GM18508 (cell line): ENCODE measurements around the gene CFAP43.

Experiments
- ATAC-seq: cut with Tn5 transposase; IDR thresholded peaks from one replicate; pipeline ENCODE4 v1.9.1; 2021; ENCODE audit warnings: moderate number of reproducible peaks; ENCODE audit not compliant: insufficient read depth, unreplicated experiment

The CFAP43 gene, protein sequence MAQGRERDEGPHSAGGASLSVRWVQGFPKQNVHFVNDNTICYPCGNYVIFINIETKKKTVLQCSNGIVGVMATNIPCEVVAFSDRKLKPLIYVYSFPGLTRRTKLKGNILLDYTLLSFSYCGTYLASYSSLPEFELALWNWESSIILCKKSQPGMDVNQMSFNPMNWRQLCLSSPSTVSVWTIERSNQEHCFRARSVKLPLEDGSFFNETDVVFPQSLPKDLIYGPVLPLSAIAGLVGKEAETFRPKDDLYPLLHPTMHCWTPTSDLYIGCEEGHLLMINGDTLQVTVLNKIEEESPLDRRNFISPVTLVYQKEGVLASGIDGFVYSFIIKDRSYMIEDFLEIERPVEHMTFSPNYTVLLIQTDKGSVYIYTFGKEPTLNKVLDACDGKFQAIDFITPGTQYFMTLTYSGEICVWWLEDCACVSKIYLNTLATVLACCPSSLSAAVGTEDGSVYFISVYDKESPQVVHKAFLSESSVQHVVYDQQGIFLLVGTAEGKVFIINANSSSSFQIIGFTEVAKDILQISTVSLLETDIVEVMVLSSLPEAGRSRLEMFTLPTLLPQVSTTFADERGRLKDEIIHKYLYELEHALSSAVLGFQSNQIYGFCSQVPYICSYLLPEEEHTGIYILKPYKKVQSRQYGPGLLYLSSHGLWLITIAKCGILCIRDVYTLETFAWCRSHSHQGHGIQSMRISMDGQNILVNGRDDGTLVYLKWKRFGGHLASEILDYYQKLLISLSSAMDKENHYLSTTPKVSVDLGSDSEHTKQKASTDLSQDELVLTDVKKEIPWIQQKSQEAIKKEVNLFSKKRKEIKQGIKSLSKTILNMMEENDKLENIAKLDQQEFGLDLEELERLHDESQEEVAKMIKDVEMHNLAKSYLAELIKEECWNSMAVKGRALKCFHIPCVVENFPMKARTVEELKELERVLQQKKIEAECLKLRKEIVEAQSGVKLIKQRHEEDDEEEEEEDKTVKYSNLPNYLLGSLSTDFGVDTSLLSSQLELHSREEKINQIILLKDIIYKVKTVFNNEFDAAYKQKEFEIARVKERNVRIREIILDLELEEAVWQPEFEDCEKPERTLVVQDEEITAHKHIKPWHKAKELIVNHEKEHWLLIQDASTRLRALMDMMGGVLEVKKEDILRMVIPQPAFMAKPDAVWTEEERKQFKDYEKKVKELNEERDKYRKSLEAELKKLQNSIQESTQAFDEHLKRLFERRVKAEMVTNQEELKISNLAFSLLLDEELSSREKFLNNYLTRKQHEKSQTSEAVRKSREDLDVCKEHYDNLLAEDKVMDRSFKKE (N-terminal part only)

DNA sequence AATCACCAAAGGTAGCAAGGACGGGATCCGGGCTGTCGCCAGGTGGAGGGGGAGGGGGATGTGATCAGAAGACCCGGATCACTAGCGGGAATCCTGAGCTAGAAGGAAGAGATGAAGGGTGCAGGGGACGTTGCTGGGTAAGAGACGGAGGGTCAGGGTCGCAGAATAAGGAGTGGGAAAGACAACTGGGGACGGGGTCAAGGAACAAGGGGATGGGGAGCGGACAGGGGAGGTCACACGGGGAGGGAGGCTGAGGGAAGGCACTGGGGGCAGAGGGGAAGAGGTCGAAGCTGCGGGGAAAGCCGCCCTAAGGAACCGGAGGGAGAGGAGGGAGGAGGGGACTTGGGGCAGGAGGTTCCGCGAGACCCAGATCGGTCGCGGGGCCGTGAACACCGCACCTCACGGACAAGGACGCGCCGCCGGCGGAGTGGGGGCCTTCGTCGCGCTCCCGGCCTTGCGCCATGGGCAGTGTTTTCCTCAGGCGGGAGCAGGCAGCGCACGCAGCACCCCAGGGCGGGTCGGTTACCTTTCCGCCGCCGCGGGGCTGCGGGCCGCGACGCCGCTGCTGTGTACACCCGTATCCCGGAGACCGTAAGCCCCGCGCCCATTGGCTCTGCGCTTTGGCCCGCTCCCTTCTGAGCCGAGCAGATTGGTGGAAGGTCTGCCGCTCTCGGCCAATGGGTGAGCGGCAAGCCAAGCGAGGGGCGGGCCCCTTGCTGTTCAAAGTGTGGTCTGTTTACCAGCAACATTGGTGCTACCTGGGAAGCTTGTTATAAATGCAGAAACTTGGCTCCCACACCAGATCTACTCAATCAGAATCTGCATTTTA, at the start of gene CFAP43:
CFAP43 (minus strand) TSS at position 581 of the 829 bp plus-strand sequence; CDS start at position 463, 118 bp downstream.
- ATAC-seq, result peak; percentile 99

DNA sequence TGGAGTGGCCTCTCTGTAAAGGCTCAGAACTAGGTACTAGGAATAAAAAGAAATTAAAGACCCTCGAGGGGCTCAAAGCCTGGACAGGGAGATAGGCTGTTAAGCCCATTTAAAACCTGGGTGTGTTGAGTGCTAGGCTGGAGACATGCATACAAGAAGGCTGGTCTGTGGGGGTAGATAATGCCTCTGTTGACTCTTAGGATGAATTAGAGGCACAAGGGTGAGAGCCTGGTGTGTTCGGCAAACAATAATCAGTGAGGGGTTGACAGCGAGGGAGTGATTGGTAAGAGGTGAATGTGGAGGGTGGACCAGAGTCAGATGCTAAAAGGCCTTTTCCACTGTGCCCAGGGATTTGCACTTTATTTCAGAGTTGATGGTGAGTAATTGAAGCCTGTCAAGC, 49.5 kb upstream of the CFAP43 start:
- ATAC-seq, result no peak

DNA sequence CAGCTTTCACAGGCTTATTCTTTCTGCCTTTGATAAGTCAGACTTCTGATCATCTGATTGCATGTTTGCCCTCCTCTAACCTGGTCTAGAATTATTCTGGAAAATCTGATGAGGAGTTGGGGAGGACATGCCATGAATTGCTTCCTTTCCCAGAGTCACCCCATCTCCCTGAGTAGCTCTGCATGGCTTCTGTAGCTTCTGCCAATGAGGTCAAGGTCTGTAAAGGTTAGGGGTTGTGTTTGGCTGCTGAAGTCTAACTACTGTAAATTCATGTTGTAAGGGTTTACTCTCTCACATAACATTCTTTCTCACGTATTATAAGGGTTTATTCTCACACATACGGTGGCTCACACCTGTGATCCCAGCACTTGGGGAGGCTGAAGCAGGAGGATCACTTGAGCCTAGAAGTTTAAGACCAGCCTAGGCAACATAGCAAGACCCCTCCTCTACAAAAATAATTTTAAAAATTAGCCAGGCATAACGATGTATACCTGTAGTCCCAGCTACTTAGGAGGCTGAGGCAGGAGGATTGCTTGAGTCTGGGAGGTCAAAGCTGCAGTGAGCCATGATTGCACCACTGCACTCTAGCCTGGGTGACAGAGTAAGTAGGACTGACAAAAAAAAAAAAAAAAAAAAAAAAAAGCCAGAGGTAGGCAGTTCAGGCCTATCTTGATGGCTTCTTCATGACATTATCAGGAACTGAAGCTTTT, 47.5 kb upstream of the CFAP43 start:
- no peak for ATAC-seq

DNA sequence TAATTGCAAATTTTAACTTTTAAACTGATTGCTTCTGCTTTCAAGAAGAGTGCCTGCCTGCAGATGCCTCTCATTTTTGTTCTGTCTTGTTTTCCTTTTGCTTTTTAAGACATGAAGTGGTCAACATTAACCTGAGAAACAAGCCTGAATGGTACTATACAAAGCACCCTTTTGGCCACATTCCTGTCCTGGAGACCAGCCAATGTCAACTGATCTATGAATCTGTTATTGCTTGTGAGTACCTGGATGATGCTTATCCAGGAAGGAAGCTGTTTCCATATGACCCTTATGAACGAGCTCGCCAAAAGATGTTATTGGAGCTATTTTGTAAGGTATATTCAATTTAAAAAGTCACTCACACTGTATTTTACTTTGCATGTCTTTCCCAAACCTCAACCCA, 45.6 kb upstream of the CFAP43 start:
- ATAC-seq, result no peak

DNA sequence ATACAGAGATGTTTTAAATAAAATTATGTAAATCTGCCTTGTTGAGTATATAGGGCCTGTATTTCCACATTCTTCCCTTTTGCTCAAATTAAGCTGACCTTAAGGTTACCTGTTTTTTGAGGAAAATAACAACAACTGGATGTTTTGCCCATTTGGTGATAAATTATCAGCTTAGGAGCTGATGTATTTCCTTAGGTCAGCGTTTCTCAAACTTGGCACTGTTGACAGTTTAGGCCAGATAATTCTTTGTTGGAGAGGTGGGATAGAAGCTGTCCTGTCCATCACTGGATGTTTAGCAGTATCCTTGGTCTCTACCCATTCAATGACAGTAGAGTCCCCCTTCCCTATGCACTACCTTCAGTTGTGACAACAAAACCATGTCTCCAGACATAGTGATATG, 44.0 kb upstream of the CFAP43 start:
- ATAC-seq, result no peak

DNA sequence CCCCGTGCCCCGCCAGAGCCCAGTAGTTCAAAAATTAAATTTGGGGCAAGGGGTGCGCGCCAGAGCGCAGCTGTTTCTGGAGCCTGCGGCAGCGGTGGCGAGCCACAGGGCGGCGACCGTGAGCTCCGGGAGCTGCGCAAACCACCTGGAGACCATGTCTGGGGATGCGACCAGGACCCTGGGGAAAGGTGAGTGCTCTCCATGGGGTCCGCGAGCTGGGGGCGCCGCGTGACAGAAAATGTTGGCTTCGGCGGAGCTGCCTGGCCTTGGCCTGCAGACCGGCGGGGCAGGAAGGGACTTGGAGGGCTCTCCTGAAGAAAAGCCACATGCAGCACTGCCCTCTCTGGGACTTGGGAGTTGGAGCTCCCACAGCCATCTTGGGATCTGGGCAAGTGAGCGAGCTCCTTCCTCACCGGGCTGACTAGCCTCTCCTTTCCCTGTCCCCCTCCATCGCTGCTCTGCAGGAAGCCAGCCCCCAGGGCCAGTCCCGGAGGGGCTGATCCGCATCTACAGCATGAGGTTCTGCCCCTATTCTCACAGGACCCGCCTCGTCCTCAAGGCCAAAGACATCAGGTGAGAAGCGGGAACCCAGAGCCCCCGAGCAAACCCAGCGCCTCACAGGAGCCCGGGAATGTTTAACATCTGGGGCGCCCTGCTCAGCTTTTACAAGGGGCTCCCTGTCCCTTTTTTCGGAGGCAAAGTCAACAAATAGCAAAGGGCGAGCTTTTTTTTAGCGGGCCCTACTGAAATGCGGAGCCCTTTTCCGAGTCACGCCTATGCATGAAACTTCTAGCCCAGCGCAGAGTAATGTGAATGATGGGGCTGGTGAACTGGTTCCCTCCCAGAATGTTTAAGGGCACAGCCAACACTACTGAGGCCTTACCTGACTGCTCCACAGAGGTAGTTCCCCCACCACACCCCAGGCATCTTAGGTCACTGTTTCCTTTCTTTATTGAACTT, 42.9 kb upstream of the CFAP43 start:
- no peak for ATAC-seq

DNA sequence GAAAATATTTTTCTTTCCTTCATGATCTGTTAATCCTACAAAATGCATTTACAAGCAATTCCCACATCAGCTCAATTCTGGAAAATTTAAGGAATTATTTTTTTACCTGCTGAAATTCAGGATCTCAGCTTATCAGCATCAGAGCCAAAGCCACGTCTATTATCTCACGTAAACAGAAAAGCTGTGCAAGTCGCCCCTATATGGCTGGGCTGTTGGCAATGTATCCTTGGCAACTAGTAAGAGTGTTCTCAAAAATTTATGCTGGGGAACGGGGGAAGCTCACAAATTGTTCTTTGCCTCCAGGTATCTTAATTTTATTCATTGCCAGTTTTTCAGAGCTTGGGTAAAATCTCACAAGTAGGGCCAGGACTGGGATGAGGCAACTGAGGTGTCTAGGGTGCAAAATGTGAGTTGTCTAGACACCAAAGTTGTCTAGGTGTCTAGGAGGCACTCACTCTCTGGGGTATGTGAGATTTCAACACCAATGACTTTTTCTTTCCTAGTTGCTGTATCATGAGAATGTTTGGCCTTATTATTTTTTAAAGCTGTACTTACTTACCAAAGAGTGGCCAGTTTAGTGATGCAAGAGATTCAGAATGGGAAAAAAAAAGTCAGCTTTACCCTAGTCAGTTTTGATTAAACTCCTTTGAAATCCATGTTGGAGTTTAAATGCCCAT, 41.9 kb upstream of the CFAP43 start:
- no peak for ATAC-seq

DNA sequence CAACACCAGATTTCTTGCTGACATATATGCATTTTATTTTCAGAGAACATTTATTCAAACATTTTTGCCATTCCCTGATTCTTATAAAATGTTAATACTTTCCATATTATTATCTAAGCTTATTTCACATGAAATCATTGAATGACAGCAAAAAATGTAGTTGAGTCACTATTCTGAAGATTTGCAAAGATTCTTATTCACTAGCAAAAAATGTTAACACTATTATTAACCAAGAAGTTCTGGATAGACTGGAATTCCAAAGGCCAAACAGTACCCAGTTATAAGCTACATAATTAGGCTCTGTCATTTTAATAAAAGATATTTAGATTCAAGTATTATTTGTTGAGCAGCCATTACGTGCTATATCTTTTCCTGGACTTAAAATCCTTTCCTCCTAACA, 41.1 kb upstream of the CFAP43 start:
- ATAC-seq, result no peak

DNA sequence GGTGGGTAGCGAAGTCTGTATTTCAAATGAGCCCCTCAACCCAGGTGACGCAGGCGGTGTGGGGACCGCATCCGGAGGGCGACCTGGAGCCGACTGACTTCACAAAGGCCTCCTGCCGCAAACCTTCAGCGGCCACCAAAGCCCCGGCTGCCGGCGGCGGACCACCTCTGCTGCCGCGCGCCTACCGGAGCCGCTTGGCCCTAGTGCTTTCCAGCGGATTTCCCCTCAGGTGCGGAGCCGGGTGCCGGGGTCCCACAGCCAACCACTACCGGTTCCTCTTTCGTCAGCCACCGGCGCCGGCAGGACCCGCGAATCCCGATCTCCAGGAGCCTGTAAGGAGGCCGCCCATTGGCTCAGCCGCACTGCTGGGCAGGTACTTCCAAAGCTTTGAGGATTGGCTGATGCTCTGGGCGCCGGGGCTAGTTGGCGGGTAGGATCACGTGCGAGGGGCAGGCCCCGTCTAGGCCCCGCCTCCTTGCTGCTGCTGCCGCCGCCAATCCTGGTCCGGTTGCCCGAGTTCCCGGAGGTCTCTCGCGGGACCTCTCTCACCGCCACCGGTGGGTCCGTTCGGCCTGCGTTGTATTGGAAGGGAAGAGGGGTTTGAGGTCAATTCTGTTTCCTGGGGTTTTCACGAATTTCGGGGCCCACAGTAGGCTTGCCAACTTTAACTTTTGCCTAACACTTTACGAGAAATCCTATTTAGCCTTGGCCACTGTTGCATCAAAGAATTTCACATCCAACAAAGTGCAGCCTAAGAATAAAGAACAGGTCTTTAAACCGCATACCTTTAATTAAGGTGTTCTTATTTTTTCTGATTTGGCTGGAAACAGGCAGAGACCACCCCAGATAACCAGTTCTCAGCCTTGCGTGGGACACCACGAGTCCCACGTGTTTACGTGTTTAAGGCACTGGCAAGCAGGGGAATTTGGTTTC, 36.8 kb upstream of the CFAP43 start, which contains the start of gene GSTO2:
GSTO2 (plus strand) TSS at position 472 of the 933 bp plus-strand sequence. CDS start 5,732 bp downstream, outside the sequence.
- peak; percentile 96 for ATAC-seq

DNA sequence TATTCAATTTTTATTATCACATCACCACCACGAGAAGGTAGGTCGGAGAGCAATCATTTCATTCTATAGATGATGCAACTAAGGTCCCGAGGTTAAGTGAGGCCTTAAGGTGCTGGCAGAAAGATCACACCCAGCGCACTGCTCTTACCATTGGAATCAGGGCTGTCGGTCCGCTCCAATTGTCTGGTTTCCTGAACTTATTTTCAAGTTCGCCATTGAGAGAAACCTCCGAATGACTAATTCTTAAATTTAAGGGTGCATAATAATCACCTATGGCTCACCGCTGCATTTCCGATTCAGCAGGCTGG, 36.2 kb upstream of the CFAP43 start:
- no peak for ATAC-seq

DNA sequence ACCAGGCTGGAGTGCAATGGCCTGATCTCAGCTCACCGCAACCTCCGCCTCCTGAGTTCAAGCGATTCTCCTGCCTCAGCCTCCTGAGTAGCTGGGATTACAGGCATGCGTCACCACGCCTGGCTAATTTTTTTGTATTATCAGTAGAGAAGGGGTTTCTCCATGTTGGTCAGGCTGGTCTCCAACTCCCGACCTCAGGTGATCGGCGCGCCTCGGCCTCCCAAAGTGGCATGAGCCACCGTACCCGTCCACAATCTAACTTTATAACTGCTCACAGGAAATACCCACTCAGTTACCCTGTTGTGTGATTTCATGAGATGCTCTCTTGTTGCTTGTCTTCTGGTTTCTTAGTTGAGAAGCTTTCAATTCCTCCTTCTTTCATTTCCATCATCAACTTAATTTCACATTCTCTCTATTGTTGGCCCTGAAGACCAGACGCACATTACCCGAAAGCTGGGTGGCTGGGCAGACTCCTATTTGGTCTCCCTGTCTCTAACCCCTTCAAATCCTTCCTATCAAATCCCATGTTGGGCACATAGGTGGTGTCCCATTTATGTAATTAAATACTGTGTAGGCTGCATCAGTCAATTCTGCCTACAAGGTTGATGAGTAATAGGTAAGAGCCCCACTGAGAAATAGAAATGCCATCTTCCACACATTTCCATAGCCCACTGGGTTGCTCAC, 35.7 kb upstream of the CFAP43 start:
- no peak for ATAC-seq

DNA sequence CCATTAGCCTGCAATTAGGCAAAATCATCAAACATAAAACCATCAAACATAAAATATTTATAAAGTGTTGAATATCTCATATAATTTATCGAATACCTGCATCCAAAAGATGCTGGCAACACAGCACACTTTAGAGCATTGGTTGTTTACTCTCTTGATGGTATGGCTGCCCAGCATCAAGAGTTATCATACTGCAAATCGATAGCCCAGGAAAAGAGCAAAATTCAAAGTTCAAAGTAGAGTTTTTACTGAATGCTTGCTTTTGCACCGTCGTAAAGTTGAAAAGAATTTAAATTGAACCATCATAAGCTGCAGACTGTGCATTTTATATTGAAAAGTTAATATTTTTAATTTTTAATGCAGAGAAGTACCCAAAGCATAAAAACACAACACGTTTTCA, 32.6 kb upstream of the CFAP43 start:
- ATAC-seq, result no peak

DNA sequence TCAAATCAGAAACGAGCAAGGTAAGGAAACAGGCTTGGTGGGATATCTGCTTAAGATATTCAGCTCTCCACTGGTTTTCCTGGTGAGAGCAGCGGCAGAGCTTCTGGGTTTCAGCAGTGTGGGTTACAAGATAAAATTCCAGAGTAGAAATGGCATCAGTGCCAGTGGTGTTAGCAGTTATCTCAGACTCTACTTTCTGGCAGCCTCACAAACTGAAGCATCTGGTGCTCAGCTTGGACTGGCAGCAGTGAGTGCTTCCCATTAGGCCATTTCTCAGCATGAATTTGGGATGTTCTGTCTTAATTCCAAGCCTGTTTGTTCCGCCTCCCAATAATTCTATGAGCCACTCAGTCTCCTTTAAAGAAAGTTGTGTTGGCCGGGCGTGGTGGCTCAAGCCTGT, 29.9 kb upstream of the CFAP43 start:
- ATAC-seq, result no peak

DNA sequence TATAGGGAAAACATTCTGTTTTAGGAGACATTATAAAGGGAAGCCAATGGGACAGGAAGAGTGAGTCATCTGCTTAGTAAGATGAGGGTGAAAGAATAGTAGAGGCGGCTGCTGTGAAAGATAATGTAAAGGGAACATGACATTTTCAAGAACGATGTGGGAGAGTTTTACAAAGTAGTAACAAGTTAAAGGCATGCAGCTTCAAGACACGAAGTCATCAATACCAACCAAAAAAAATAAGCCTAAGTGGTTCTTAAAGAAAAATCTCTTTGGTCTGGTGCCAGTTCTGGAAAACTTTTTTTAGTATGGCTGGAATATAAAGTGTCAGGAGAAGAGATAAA, 28.6 kb upstream of the CFAP43 start:
- ATAC-seq, result no peak

DNA sequence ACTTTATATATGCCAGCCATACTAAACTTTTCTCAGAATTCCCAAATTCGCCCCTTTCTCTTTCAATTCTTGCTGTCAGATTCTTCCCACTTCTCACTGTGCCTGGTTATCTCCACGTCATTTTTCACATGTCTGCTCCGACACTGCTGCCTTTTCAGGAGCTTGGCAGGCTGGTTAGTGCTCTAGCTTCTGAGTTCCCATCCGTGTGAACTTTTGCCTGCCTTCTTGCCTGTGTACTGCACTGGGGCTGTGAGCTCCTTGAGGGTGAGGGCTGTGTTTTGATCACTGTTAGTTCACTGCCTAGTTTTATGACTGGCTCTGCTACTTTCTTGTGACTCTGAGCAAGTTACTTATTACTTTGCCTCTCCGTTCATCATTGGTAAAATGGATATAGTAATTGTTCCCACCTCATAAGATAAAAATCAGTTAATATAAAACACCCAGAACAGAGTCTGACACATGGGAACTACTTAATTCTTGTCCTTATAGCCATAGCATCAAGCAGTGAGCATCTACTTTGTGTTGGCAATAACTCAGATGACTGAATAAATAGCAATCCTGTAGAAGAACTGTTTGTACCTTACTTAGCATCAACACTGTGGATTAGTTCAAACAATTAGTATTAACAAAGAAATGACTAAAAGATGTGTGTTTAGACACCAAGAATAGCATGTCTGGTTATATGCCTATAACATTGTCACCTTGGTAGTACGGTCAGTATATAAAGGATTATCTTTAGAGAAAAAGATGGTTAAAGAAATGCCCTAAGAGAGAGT, 28.0 kb upstream of the CFAP43 start:
- ATAC-seq, result no peak
